Cardiac muscle cell (in vitro differentiated cells and primary cell): Measurements from ENCODE around the gene KLRF1. TPM values are rescaled to one million over a fixed set of nuclear protein-coding genes. Genes with fewer than 3 reads are reported as not detected.

ENCODE experiments used
- DNase-seq, 2 donors: peaks; one replicate each; pipeline versions ENCODE4 v3.0.0 to v3.0.0-alpha.2; 2010 to 2017; ENCODE audit warnings: low read depth in 1 of 2, low spot score in 1 of 2
- H3K27ac ChIP-seq: fragments of 200-600 bp; sonication (generic); 2 replicates; pipeline ENCODE4 v1.5.1; 2016
- H3K27me3 ChIP-seq: fragments of 200-600 bp; sonication (generic); 2 replicates; pipeline ENCODE4 v1.6.0; 2016; ENCODE audit warnings: control low read depth
- H3K36me3 ChIP-seq: fragments of 200-600 bp; sonication (generic); 2 replicates; pipeline ENCODE4 v1.5.1; 2016; ENCODE audit warnings: control low read depth
- H3K4me1 ChIP-seq: fragments of 200-600 bp; sonication (generic); 2 replicates; pipeline ENCODE4 v1.8.1; 2017; ENCODE audit warnings: low read depth, mild to moderate bottlenecking, mixed run types
- H3K4me3 ChIP-seq: fragments of 200-600 bp; sonication (generic); 2 replicates; pipeline ENCODE4 v1.5.1; 2016; ENCODE audit warnings: mild to moderate bottlenecking
- H3K9me3 ChIP-seq: fragments of 200-600 bp; sonication (generic); 2 replicates; pipeline ENCODE4 v1.5.1; 2017; ENCODE audit warnings: low read depth, mild to moderate bottlenecking, control low read depth
- polyA plus RNA-seq: library from polyadenylated mRNA; unstranded; fragments of >200 nt; fragmentation: Nextera tagmentation; extraction: Ambion mirVana; gene quantifications from 2 replicates; pipeline ENCODE4 v1.2.1, GENCODE V29; 2016
- total RNA-seq: library from RNA; depleted of rRNA; stranded (reverse); fragments of >200 nt; gene quantifications from 2 replicates; pipeline ENCODE4 v1.2.3, GENCODE V29; 2016
- TF ChIP-seq, protein P1 (sequence below): IDR thresholded peaks from 2 replicates; pipeline ENCODE4 v1.5.1; 2012; ENCODE audit warnings: low read depth, mild to moderate bottlenecking, low read length

KLRF1 gene
- total and polyA plus RNA-seq, 2 experiments from 2014 or later: not detected

- no peaks in the 10 kb centered on the region for H3K36me3 ChIP-seq
- TF ChIP-seq, protein P1, sequence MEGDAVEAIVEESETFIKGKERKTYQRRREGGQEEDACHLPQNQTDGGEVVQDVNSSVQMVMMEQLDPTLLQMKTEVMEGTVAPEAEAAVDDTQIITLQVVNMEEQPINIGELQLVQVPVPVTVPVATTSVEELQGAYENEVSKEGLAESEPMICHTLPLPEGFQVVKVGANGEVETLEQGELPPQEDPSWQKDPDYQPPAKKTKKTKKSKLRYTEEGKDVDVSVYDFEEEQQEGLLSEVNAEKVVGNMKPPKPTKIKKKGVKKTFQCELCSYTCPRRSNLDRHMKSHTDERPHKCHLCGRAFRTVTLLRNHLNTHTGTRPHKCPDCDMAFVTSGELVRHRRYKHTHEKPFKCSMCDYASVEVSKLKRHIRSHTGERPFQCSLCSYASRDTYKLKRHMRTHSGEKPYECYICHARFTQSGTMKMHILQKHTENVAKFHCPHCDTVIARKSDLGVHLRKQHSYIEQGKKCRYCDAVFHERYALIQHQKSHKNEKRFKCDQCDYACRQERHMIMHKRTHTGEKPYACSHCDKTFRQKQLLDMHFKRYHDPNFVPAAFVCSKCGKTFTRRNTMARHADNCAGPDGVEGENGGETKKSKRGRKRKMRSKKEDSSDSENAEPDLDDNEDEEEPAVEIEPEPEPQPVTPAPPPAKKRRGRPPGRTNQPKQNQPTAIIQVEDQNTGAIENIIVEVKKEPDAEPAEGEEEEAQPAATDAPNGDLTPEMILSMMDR: no peak
- no peak overlapping the region for H3K27ac ChIP-seq
- no peaks in the 10 kb centered on the region for H3K27me3 ChIP-seq
- no peak for DNase-seq
- H3K4me1 ChIP-seq: no peaks in the 10 kb centered on the region
- no peaks in the 10 kb centered on the region for H3K9me3 ChIP-seq
- no peak overlapping the region for H3K4me3 ChIP-seq
Measured at GRCh38 chr12:9794484-9795093, 32.7 kb upstream of the KLRF1 start.

- DNase-seq: no peak
- TF ChIP-seq, protein P1: no peak
- H3K4me3 ChIP-seq: no peak overlapping the region
- no peaks in the 10 kb centered on the region for H3K36me3 ChIP-seq
- H3K9me3 ChIP-seq: no peaks in the 10 kb centered on the region
- no peaks in the 10 kb centered on the region for H3K27me3 ChIP-seq
- H3K27ac ChIP-seq: no peak overlapping the region
- no peaks in the 10 kb centered on the region for H3K4me1 ChIP-seq
Measured at GRCh38 chr12:9795945-9796344, 31.3 kb upstream of the KLRF1 start.

DNA sequence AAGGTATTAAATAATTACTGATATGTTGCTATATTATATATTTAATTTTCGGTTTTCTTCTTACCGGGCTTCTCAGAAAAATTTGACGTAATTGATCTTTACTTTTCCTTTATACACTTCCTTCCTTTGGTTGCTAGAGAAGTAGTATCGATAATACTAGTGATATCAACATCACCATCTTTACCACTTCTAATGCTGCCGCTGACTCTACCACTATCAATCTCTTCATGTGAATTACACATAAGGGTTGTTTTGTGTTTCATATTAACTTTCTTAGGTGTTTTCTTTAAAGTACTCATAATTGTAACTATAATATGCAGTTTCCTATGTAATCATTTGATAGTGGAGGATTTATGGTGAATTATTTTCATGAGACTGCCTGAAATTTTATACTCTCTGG is 30.9 kb upstream of the KLRF1 start:
- TF ChIP-seq, protein P1: no peak
- Histone ChIP-seq H3K4me1 (no peaks in the 10 kb centered on the region), H3K36me3 (no peaks in the 10 kb centered on the region), H3K9me3 (no peaks in the 10 kb centered on the region), H3K27ac (no peak overlapping the region), H3K4me3 (no peak overlapping the region), H3K27me3 (no peaks in the 10 kb centered on the region)
- no peak for DNase-seq

DNA sequence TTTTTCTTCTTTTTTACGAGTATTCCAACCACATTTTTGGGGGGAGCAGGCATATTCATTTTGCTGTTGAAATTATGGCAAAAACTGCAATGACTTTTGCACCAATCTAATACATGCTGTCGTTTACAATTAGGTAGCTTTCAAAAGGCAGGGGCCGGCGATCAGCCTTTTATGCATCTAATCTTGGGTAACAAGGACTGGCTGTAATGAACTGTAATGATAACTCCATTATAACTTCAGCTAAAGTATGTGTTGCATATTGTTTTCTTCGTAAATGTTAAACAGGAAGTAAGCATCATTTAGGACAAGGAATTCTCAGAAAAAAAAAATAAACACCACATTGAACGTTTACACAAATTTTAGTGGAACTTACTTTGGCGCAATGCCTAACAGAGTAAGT is 30.3 kb upstream of the KLRF1 start:
- H3K4me1 ChIP-seq: no peaks in the 10 kb centered on the region
- H3K9me3 ChIP-seq: no peaks in the 10 kb centered on the region
- H3K27me3 ChIP-seq: no peaks in the 10 kb centered on the region
- no peak for DNase-seq
- H3K36me3 ChIP-seq: no peaks in the 10 kb centered on the region
- TF ChIP-seq, protein P1: no peak
- no peak overlapping the region for H3K27ac ChIP-seq
- H3K4me3 ChIP-seq: no peak overlapping the region

- TF ChIP-seq, protein P1: peak; percentile 54
- Histone ChIP-seq H3K9me3 (no peaks in the 10 kb centered on the region), H3K4me1 (no peaks in the 10 kb centered on the region), H3K27ac (no peak overlapping the region), H3K36me3 (no peaks in the 10 kb centered on the region), H3K4me3 (no peak overlapping the region), H3K27me3 (no peaks in the 10 kb centered on the region)
- DNase-seq: peak; percentile 74 to 76
Measured at GRCh38 chr12:9797722-9798619, 29.3 kb upstream of the KLRF1 start.
